Lower lobe of right lung (tissue), 2 donors: ENCODE measurements around the gene EID2B. TPM values are rescaled to one million over a fixed set of nuclear protein-coding genes. Genes with fewer than 3 reads are reported as not detected.

ENCODE experiments used
- ATAC-seq, 2 donors: fragments of 200-7000 bp; cut with Tn5 transposase; one replicate each; pipeline ENCODE4 v1.9.1; 2020 to 2022; ENCODE audit warnings: mild to moderate bottlenecking in 2 of 2, moderate library complexity in 2 of 2
- DNase-seq: peaks from one replicate; pipeline ENCODE4 v3.0.0-alpha.2; 2020
- H3K27ac ChIP-seq: fragments of 200-600 bp; one replicate; pipeline ENCODE4 v1.8.0; 2022
- H3K27me3 ChIP-seq: fragments of 200-600 bp; one replicate; pipeline ENCODE4 v1.8.0; 2022; ENCODE audit warnings: low read depth
- H3K36me3 ChIP-seq: fragments of 200-600 bp; one replicate; pipeline ENCODE4 v1.8.0; 2022; ENCODE audit warnings: mild to moderate bottlenecking
- H3K4me1 ChIP-seq: fragments of 200-600 bp; one replicate; pipeline ENCODE4 v1.8.0; 2022
- H3K4me3 ChIP-seq: fragments of 200-600 bp; one replicate; pipeline ENCODE4 v1.8.0; 2022; ENCODE audit warnings: mild to moderate bottlenecking
- H3K9me3 ChIP-seq: fragments of 200-600 bp; one replicate; pipeline ENCODE4 v1.8.0; 2022
- CTCF ChIP-seq: fragments of 200-600 bp; IDR thresholded peaks from one replicate; pipeline ENCODE4 v1.8.0; 2022; ENCODE audit warnings: antibody characterized with exemption, mild to moderate bottlenecking
- intact Hi-C: fragments of 100-400 bp; cut with DNase I; formaldehyde crosslinking; loops from one replicate; pipeline ENCODE4 v1.11.0; 2022
- total RNA-seq: library from RNA; stranded (reverse); fragmentation: NEBNext Ultra II Directional; extraction: Animal tissue kit (Norgen Biotek cat#: 25700); gene quantifications from one replicate; pipeline ENCODE4 v1.2.1, GENCODE V29; 2021
- donor health status: DM: no; HTN: yes; CAD: no; lungs with severe emphysema.

Gene EID2B
- total RNA-seq, 1 donor from 2014 or later, result 3.7 TPM

- peaks cover 80% of the 10 kb centered on the region for H3K27me3 ChIP-seq
- no peak for TF ChIP-seq CTCF
- H3K36me3 ChIP-seq, result no peaks in the 10 kb centered on the region
- peaks cover 19% of the 10 kb centered on the region for H3K4me1 ChIP-seq
- H3K4me3 ChIP-seq, result no peak overlapping the region
- H3K27ac ChIP-seq, result no peak overlapping the region
- ATAC-seq (no peak), DNase-seq (no peak)
- intact Hi-C loops, result no loop called here
- no peaks in the 10 kb centered on the region for H3K9me3 ChIP-seq
Measured at GRCh38 chr19:39499932-39500331, 32.7 kb downstream of the EID2B start.

- no peaks in the 10 kb centered on the region for H3K36me3 ChIP-seq
- no peak within 1 kb of the TSS for H3K27ac ChIP-seq
- DNase-seq (no peak), ATAC-seq (no peak)
- intact Hi-C loops, result no loop called here
- peaks cover 19% of the 10 kb centered on the region for H3K4me1 ChIP-seq
- no peak within 1 kb of the TSS for H3K4me3 ChIP-seq
- no peak for TF ChIP-seq CTCF
- peaks cover 71% of the 10 kb centered on the region for H3K27me3 ChIP-seq
- no peaks in the 10 kb centered on the region for H3K9me3 ChIP-seq
Measured at GRCh38 chr19:39498798-39499642, 33.6 kb downstream of the EID2B start, which contains the start of gene DLL3. TSS of gene DLL3 (plus strand) at chr19:39498947. CDS start at chr19:39498975, 28 bp downstream.

- Histone ChIP-seq H3K27ac (no peak overlapping the region), H3K27me3 (peaks cover 64% of the 10 kb centered on the region), H3K4me1 (peaks cover 19% of the 10 kb centered on the region), H3K36me3 (no peaks in the 10 kb centered on the region), H3K4me3 (no peak overlapping the region), H3K9me3 (no peaks in the 10 kb centered on the region)
- intact Hi-C loops, result no loop called here
- peak; percentile 16 for TF ChIP-seq CTCF
- DNase-seq (no peak), ATAC-seq (peak in 1 of 2 donors; percentile 8)
Measured at GRCh38 chr19:39497996-39498797, 34.5 kb downstream of the EID2B start.

- Histone ChIP-seq H3K27me3 (peaks cover 63% of the 10 kb centered on the region), H3K4me3 (no peak overlapping the region)
Measured at GRCh38 chr19:39497701-39497995, 35.0 kb downstream of the EID2B start.

GRCh38 chr19:39496063-39496462 lies 36.6 kb downstream of the EID2B start:
- ATAC-seq (no peak), DNase-seq (no peak)
- Histone ChIP-seq H3K27me3 (peaks cover 50% of the 10 kb centered on the region), H3K27ac (no peak overlapping the region), H3K4me1 (peaks cover 19% of the 10 kb centered on the region), H3K4me3 (no peak overlapping the region), H3K9me3 (no peaks in the 10 kb centered on the region), H3K36me3 (peaks cover 5% of the 10 kb centered on the region)
- no peak for TF ChIP-seq CTCF
- intact Hi-C loops, result no loop called here

More at GRCh38 chr19:39497701-39497995, 35.0 kb downstream of the EID2B start:
- DNase-seq, result no peak
- ATAC-seq, result no peak
- intact Hi-C loops, result no loop called here
- H3K36me3 ChIP-seq, result no peaks in the 10 kb centered on the region
- peaks cover 19% of the 10 kb centered on the region for H3K4me1 ChIP-seq
- TF ChIP-seq CTCF, result no peak
- H3K27ac ChIP-seq, result no peak overlapping the region
- H3K9me3 ChIP-seq, result no peaks in the 10 kb centered on the region
